HG03342 (cell line): ENCODE measurements around the gene KRT28.
"Not testable (repeated sequence)": the region's sequence is repeated elsewhere in the genome, so short reads cannot be mapped to it uniquely, and the experiment has no call there.

Experiments used
- ATAC-seq: cut with Tn5 transposase; IDR thresholded peaks from one replicate; pipeline ENCODE4 v1.9.1; 2021; ENCODE audit warnings: mild to moderate bottlenecking, moderate library complexity; ENCODE audit not compliant: unreplicated experiment

The KRT28 gene

DNA sequence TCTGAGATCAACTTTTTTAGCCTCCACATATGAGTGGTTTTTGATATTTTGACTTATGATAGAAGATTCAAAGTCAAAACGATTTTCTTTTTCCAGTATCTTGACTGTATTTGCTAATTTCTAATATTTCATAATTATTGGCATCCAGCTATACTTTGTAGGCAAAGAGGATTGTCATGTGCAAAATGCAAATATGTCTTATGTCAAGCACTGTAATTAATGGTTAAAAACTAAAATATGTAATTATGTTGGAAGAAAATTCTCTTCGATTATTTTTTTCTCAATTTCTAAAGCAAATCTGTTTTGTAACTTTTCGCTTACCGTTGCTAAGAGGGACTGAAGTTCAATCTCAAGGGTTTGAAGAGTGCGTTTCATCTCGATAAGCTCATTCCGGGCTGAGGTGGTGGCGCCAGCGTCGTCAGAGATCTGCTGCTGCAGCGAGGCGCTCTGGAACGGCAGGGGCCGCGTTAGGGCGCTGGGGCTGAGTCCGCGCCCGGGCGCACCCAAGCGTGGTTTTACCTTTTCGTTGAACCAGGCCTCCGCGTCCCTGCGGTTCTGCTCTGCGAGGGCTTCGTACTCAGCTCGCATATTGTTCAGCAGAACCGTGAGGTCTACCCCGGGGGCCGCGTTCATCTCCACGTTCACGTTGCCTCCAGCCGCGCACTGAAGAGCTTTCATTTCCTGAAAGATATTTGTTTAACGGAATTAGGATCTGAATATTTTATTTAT lies 20.4 kb downstream of the KRT28 start:
- no peak for ATAC-seq

DNA sequence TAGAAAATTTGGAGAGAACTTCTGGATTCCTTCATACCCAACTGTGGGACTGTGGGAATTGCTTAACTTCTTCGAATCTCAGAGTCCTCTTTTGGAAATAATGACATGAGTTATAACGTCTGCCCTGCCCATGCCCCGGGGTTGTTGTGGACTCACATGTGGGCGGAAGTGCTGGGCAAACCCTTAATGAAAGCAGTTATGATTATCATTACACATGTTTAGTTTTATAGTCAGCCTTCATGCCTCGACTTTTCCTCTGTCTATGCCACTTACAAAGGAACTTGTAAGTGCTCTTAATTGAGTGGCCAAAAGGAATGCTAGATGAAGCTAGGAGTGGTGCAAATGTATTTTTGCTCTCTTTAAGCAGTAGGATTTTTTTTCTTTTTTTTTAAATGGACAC lies 21.3 kb downstream of the KRT28 start:
- ATAC-seq, result no peak

DNA sequence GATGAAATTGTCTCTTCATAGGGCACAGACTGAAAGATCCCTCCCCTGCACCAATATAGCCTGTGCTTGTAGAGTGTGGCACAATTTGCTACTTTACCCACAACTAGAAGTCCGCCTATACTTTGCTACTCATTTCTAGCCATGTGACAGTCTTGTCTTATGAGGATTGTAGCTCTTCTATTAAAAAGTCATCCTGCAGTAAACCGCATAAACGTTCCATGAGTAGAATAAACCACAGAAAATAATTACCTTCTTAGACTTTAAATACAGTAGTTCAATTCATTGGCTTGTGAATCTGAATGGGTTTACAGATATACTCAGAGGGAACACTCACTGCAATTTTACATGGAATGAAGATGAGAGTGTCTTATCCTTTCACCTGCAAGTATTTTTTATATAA lies 21.8 kb downstream of the KRT28 start:
- no peak for ATAC-seq

- no peak for ATAC-seq
Observed at GRCh38 chr17:40777459-40777858, 22.3 kb downstream of the KRT28 start.

GRCh38 chr17:40775945-40776344 lies 23.8 kb downstream of the KRT28 start:
- ATAC-seq, result no peak

DNA sequence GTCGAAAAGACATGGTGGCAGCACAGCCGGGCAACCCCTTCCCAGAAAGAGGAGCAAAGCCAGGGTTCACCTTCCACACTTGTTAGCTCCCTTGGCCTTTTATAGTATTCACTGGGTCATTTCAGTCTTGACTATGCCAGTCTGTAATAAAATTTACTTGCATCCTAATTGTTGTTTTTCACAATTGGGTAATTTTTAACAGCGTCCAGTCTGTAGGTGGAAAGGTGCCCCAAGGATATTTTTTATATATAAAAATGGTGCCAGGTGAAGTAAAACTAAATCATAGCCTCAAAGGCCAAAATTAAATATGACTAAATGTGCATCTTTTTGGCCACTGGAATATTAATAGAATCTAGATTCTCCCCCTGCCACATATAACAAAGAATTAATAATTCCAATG lies 27.7 kb downstream of the KRT28 start, which contains the start of gene KRT26:
Gene KRT26, minus strand, starts transcription at position 101 of the 400 bp plus-strand sequence. Its CDS starts 88 bp downstream, at position 13.
- no peak for ATAC-seq

- no peak for ATAC-seq
Observed at GRCh38 chr17:40765657-40766056, 34.1 kb downstream of the KRT28 start.

DNA sequence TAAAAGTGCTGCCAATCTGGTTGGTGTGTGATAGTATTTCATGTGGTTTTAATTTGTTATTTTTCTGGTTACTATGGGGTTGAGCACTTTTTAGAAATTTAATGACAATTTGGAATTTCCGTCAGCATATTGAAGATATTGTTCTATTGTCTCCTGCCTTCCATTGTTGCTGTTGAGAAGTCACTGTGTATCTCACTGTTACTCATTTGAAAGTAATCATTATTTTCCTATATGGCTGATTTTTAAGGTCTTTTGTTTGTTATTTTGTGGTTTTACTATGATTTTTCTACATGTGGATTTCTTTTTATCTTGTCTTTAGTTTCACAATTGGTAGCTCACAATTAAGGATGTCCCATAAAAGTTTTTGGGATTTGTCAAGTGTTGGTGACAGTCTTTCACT lies 36.0 kb downstream of the KRT28 start:
- ATAC-seq, result no peak

GRCh38 chr17:40760105-40761016 lies 39.4 kb downstream of the KRT28 start:
- ATAC-seq, result no peak

DNA sequence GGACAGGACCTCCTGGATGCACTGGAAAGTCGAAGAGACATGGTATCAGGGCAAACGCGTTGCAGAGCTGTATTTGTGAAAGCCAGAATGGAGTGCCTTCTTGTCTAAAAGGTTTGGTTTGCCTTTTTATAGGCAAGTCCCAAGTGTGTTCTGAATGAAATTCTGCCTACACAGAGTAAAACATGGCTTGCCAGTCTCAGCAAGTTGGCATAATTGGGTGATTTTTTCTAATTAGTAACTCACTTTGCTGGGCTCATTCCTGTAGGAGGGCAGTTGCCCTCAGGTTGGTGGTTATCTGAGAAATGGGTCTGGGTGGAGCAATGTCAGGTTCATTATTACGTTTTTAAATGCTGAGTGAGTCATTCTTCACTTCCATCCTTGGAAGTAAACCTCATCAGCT lies 44.5 kb downstream of the KRT28 start, which contains the start of gene KRT25:
Gene KRT25, minus strand, starts transcription at position 101 of the 400 bp plus-strand sequence. Its CDS starts 60 bp downstream, at position 41.
- no peak for ATAC-seq

DNA sequence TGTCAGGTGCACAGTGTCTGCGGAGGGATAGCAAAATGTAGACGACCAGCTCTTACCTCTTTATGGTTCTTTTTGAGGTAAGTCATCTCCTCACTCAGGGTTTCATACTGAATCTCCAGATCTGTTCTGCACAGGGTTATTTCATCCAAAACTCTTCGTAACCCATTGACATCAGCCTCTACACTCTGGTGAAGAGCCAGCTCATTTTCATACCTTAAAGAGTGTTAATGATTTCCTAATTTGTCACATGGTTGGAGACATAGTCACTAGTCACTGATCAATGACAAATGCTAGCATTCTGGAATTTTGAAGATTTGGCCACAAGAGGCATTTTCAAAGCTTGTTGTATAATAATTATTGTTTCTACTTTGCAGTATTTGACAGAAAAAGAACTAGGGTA lies 46.0 kb downstream of the KRT28 start:
- no peak for ATAC-seq

GRCh38 chr17:40751065-40751464 lies 48.7 kb downstream of the KRT28 start:
- no peak for ATAC-seq

- ATAC-seq, result no peak
Observed at GRCh38 chr17:40750391-40750790, 49.4 kb downstream of the KRT28 start.

DNA sequence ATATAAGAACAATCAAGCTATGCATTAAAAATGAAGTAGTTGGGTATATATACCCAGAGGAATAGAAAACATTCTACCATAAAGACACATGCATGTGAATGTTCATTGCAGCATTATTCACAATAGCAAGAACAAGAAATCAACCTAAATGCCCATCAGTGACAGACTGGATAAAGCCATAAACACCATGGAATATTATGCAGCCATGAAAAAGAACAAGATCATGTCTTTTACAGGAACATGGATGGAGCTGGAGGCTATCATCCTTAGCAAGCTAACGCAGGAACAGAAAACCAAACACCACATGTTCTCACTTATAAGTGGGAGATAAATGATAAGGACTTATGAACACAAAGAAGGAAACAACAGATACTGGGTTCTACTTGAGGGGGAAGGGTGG lies 51.1 kb downstream of the KRT28 start:
- not testable (repeated sequence) for ATAC-seq
